Measurements from ENCODE around the gene YWHAH. TPM values are rescaled to one million over a fixed set of nuclear protein-coding genes. Genes with fewer than 3 reads are reported as not detected.

YWHAH gene
- total RNA-seq, 3 donors from 2014 or later: 140 to 162 (median 149) TPM

- no peaks in the 10 kb centered on the region for H3K36me3 ChIP-seq (ENCODE audit: low read depth)
- intact Hi-C loops (cut with DNase I, micrococcal nuclease): no loop called here
- DNase-seq: no peak
- H3K4me3 ChIP-seq: no peak overlapping the region
- TF ChIP-seq CTCF (IDR thresholded peaks at IDR 0.05): no peak
- H3K9me3 ChIP-seq: no peaks in the 10 kb centered on the region
- H3K4me1 ChIP-seq (ENCODE audit: low read depth): peaks cover 35% of the 10 kb centered on the region
- ATAC-seq: no peak
These were observed 5.9 kb downstream of the YWHAH start for GRCh38 chr22:31950226-31950625.

- Histone ChIP-seq H3K4me3 (no peak overlapping the region), H3K9me3 (no peaks in the 10 kb centered on the region), H3K4me1 (ENCODE audit: low read depth) (peaks cover 32% of the 10 kb centered on the region), H3K36me3 (ENCODE audit: low read depth) (peaks cover 5% of the 10 kb centered on the region)
- TF ChIP-seq CTCF (IDR thresholded peaks at IDR 0.05): no peak
- DNase-seq (no peak), ATAC-seq (peak; percentile 84)
- intact Hi-C loops (cut with DNase I, micrococcal nuclease): no loop called here
These were observed 7.1 kb downstream of the YWHAH start for GRCh38 chr22:31951194-31952093.

GRCh38 chr22:31952094-31952401, 7.7 kb downstream of the YWHAH start:
- intact Hi-C loops (cut with DNase I, micrococcal nuclease): no loop called here
- H3K36me3 ChIP-seq (ENCODE audit: low read depth): peaks cover 10% of the 10 kb centered on the region
- ATAC-seq (no peak), DNase-seq (no peak)
- peaks cover 26% of the 10 kb centered on the region for H3K4me1 ChIP-seq (ENCODE audit: low read depth)
- TF ChIP-seq CTCF (IDR thresholded peaks at IDR 0.05): no peak
- no peaks in the 10 kb centered on the region for H3K9me3 ChIP-seq
- no peak overlapping the region for H3K4me3 ChIP-seq

- intact Hi-C loops (cut with DNase I, micrococcal nuclease): no loop called here
- Histone ChIP-seq H3K4me3 (no peak overlapping the region), H3K4me1 (ENCODE audit: low read depth) (peaks cover 23% of the 10 kb centered on the region), H3K36me3 (ENCODE audit: low read depth) (peaks cover 10% of the 10 kb centered on the region), H3K9me3 (no peaks in the 10 kb centered on the region)
- no peak for TF ChIP-seq CTCF (IDR thresholded peaks at IDR 0.05)
- DNase-seq (no peak), ATAC-seq (no peak)
These were observed 8.1 kb downstream of the YWHAH start for GRCh38 chr22:31952472-31952871.

GRCh38 chr22:31953261-31953660, 8.9 kb downstream of the YWHAH start:
- ATAC-seq: no peak
- intact Hi-C loops (cut with DNase I, micrococcal nuclease): no loop called here
- peaks cover 10% of the 10 kb centered on the region for H3K36me3 ChIP-seq (ENCODE audit: low read depth)

More at GRCh38 chr22:31953261-31953660, 8.9 kb downstream of the YWHAH start:
- H3K9me3 ChIP-seq: no peaks in the 10 kb centered on the region
- TF ChIP-seq CTCF (IDR thresholded peaks at IDR 0.05): no peak
- H3K4me1 ChIP-seq (ENCODE audit: low read depth): peaks cover 23% of the 10 kb centered on the region
- H3K4me3 ChIP-seq: no peak overlapping the region
- DNase-seq: no peak

Measured in mucosa of descending colon (tissue), 3 donors.